PFSK-1 (cell line): ENCODE measurements around the gene RIT2.

Experiments
- FOXP2 ChIP-seq: optimal IDR thresholded peaks from 2 replicates; pipeline ENCODE3; 2011; ENCODE audit warnings: borderline replicate concordance, control low read depth, inconsistent platforms; ENCODE audit not compliant: insufficient read depth; ENCODE audit errors: extremely low read length, extremely low read depth
- POLR2AphosphoS5 ChIP-seq: IDR thresholded peaks from 2 replicates; pipeline ENCODE4 v1.6.1; 2012; ENCODE audit warnings: low read depth, mild to moderate bottlenecking, control low read depth, low read length, moderate library complexity
- REST ChIP-seq, 2 experiments: IDR thresholded peaks; 2 replicates each; pipeline versions ENCODE4 v1.6.1 to v1.8.0; 2011 to 2012; ENCODE audit warnings: low read depth in 2 of 2, low read length in 2 of 2, control low read depth in 1 of 2, inconsistent platforms in 1 of 2, mild to moderate bottlenecking in 1 of 2, moderate library complexity in 1 of 2; ENCODE audit not compliant: insufficient read depth in 1 of 2
- SIN3A ChIP-seq: IDR thresholded peaks from 2 replicates; pipeline ENCODE4 v1.6.1; 2012; ENCODE audit warnings: mild to moderate bottlenecking, low read length, moderate library complexity, borderline replicate concordance; ENCODE audit not compliant: insufficient read depth
- TAF1 ChIP-seq: IDR thresholded peaks from 2 replicates; pipeline ENCODE4 v1.6.1; 2012; ENCODE audit warnings: low read length, control low read depth, borderline replicate concordance; ENCODE audit not compliant: insufficient read depth

GRCh38 chr18:42707080-42707479, 408.4 kb downstream of the RIT2 start:
- TF ChIP-seq TAF1 (no peak), FOXP2 (no peak), SIN3A (no peak), REST (IDR thresholded peaks at IDR 0.05; ENCODE audit: insufficient read depth in 1 of 2, low read depth in 2 of 2, low read length in 2 of 2) (no peak), POLR2AphosphoS5 (no peak)
